SK-N-SH (cell line): ENCODE measurements around the gene TP53BP2. TPM values are rescaled to one million over a fixed set of nuclear protein-coding genes. Genes with fewer than 3 reads are reported as not detected.

Experiments used
- CTCF ChIA-PET: fragments of 300-600, 350-600 bp; formaldehyde crosslinking; extraction: SDS; loops from one replicate; lab custom pipeline; 2021; lab: Yijun Ruan, JAX
- POLR2A ChIA-PET: fragments of 350-600 bp; sonication (Branson Sonifier 250); formaldehyde crosslinking; extraction: SDS; loops from one replicate; lab custom pipeline; 2020; ENCODE audit warnings: antibody characterized with exemption, inconsistent platforms; lab: Yijun Ruan, JAX
- DNase-seq: peaks from one replicate; pipeline ENCODE4 v3.0.0; 2012
- H2AFZ ChIP-seq: fragments of 200-600 bp; sonication (generic); 2 replicates; pipeline ENCODE4 v1.8.1; 2016; ENCODE audit warnings: antibody characterized with exemption, mild to moderate bottlenecking, low read depth
- H3F3A ChIP-seq: fragments of 200-600 bp; sonication (generic); replicated peaks from 2 replicates; pipeline ENCODE3; 2016; ENCODE audit warnings: antibody characterized with exemption, mild to moderate bottlenecking; ENCODE audit not compliant: insufficient read depth
- H3K27ac ChIP-seq, 2 experiments: fragments of 200-500 bp in 1 of 2; fragments of 200-600 bp in 1 of 2; sonication (Bioruptor generic) in 1 of 2; sonication (generic), shearing (Covaris generic) in 1 of 2; 2 replicates each; pipeline versions ENCODE4 v1.5.1 to v1.6.1; 2014 to 2016; ENCODE audit warnings: low read depth in 2 of 2, inconsistent platforms in 1 of 2, low read length in 1 of 2, mild to moderate bottlenecking in 1 of 2, mixed read lengths in 1 of 2
- H3K27me3 ChIP-seq: fragments of 200-600 bp; sonication (generic), shearing (Covaris generic); 2 replicates; pipeline ENCODE4 v1.6.1; 2016; ENCODE audit warnings: mixed run types; ENCODE audit not compliant: insufficient read depth
- H3K36me3 ChIP-seq, 2 experiments: fragments of 200-500 bp in 1 of 2; fragments of 200-600 bp in 1 of 2; sonication (Bioruptor generic) in 1 of 2; sonication (generic) in 1 of 2; replicated peaks in 1 of 2; 2 replicates each; pipeline versions ENCODE3 to v1.5.1; 2014 to 2016; ENCODE audit warnings: low read length in 1 of 2, mild to moderate bottlenecking in 1 of 2; ENCODE audit not compliant: insufficient read depth in 2 of 2, control insufficient read depth in 1 of 2
- H3K4me1 ChIP-seq, 2 experiments: fragments of 200-500 bp in 1 of 2; fragments of 200-600 bp in 1 of 2; sonication (Bioruptor generic) in 1 of 2; sonication (generic), shearing (Covaris generic) in 1 of 2; 2 replicates each; pipeline versions ENCODE4 v1.5.1 to v1.6.1; 2014 to 2016; ENCODE audit warnings: low read depth in 1 of 2, low read length in 1 of 2, mixed run types in 1 of 2; ENCODE audit not compliant: insufficient read depth in 2 of 2, control insufficient read depth in 1 of 2
- H3K4me2 ChIP-seq: fragments of 200-600 bp; sonication (generic), shearing (Covaris generic); 2 replicates; pipeline ENCODE4 v1.6.1; 2017; ENCODE audit warnings: mixed run types
- H3K4me3 ChIP-seq, 2 experiments: fragments of 200-500 bp in 1 of 2; fragments of 200-600 bp in 1 of 2; sonication (Bioruptor generic) in 1 of 2; sonication (generic), shearing (Covaris generic) in 1 of 2; 2 replicates each; pipeline versions ENCODE4 v1.5.1 to v1.8.1; 2014 to 2016; ENCODE audit warnings: low read depth in 2 of 2, inconsistent platforms in 1 of 2, low read length in 1 of 2, mild to moderate bottlenecking in 1 of 2, mixed read lengths in 1 of 2, moderate library complexity in 1 of 2
- H3K79me2 ChIP-seq: fragments of 200-600 bp; sonication (generic); 2 replicates; pipeline ENCODE4 v1.8.1; 2017; ENCODE audit warnings: mild to moderate bottlenecking; ENCODE audit not compliant: insufficient read depth
- H3K9ac ChIP-seq: fragments of 200-600 bp; sonication (generic); 2 replicates; pipeline ENCODE4 v1.6.1; 2017; ENCODE audit warnings: mixed run types
- H3K9me2 ChIP-seq: fragments of 200-600 bp; sonication (generic); 2 replicates; pipeline ENCODE4 v1.6.1; 2017; ENCODE audit warnings: mixed run types
- H3K9me3 ChIP-seq: fragments of 200-600 bp; sonication (generic); 2 replicates; pipeline ENCODE4 v1.6.1; 2017; ENCODE audit warnings: mixed run types, mild to moderate bottlenecking, moderate library complexity
- H4K20me1 ChIP-seq: fragments of 200-600 bp; sonication (generic); 2 replicates; pipeline ENCODE4 v1.6.1; 2017; ENCODE audit warnings: mild to moderate bottlenecking, mixed run types; ENCODE audit not compliant: insufficient read depth
- CHD2 ChIP-seq: fragments of 150-350 bp; IDR thresholded peaks from 2 replicates; pipeline ENCODE4 v1.6.1; 2018; ENCODE audit warnings: low read length; ENCODE audit not compliant: partially characterized antibody
- EP300 ChIP-seq, 2 experiments: IDR thresholded peaks; 2 replicates each; pipeline versions ENCODE4 v1.4.0 to v1.6.1; 2012; ENCODE audit warnings: borderline replicate concordance in 1 of 2, low read depth in 1 of 2, low read length in 1 of 2
- EZH2phosphoT487 ChIP-seq: fragments of 200-600 bp; sonication (generic); IDR thresholded peaks from 2 replicates; pipeline ENCODE4 v1.6.1; 2017; ENCODE audit warnings: low read depth, mixed run types, mild to moderate bottlenecking, antibody characterized with exemption, moderate library complexity, borderline replicate concordance
- MXI1 ChIP-seq: IDR thresholded peaks from 2 replicates; pipeline ENCODE4 v1.6.1; 2012; ENCODE audit warnings: mild to moderate bottlenecking, low read depth, low read length, improper control_type of control experiment
- NRF1 ChIP-seq: IDR thresholded peaks from 2 replicates; pipeline ENCODE4 v1.6.1; 2012; ENCODE audit warnings: low read depth, mild to moderate bottlenecking, low read length
- POLR2AphosphoS5 ChIP-seq: IDR thresholded peaks from 2 replicates; pipeline ENCODE4 v1.6.1; 2012; ENCODE audit warnings: low read depth, low read length
- RAD21 ChIP-seq: IDR thresholded peaks from 2 replicates; pipeline ENCODE4 v1.6.1; 2012; ENCODE audit warnings: mild to moderate bottlenecking, low read length
- RFX5 ChIP-seq: IDR thresholded peaks from 2 replicates; pipeline ENCODE4 v1.6.1; 2012; ENCODE audit warnings: mild to moderate bottlenecking, improper control_type of control experiment, low read length
- RXRA ChIP-seq: IDR thresholded peaks from 2 replicates; pipeline ENCODE4 v1.4.0; 2012; ENCODE audit warnings: low read depth, mild to moderate bottlenecking, borderline replicate concordance
- SIN3A ChIP-seq: IDR thresholded peaks from 2 replicates; pipeline ENCODE4 v1.6.1; 2012; ENCODE audit warnings: low read depth, mild to moderate bottlenecking, low read length, moderate library complexity, borderline replicate concordance
- SMC3 ChIP-seq: IDR thresholded peaks from 2 replicates; pipeline ENCODE4 v1.6.1; 2012; ENCODE audit warnings: low read depth, low read length, improper control_type of control experiment
- TEAD4 ChIP-seq: IDR thresholded peaks from 2 replicates; pipeline ENCODE4 v1.4.0; 2012; ENCODE audit warnings: mild to moderate bottlenecking, borderline replicate concordance; ENCODE audit not compliant: insufficient read depth
- YY1 ChIP-seq: IDR thresholded peaks from 2 replicates; pipeline ENCODE4 v1.4.0; 2012; ENCODE audit warnings: low read depth, mild to moderate bottlenecking
- WGBS: methylation state at CpG from one replicate; pipeline ENCODE4 v1.1.6; 2017; ENCODE audit warnings: low lambda C conversion rate; 5-methylcytosine and 5-hydroxymethylcytosine counted together
- polyA plus RNA-seq, 3 experiments: library from polyadenylated mRNA; depleted of rRNA; stranded (reverse); fragments of >200 nt; gene quantifications; 2 replicates each; pipeline ENCODE4 v1.2.3, GENCODE V29; 2012
- TF ChIP-seq, protein P1 (sequence below): IDR thresholded peaks from 2 replicates; pipeline ENCODE4 v1.4.0; 2012; ENCODE audit warnings: low read depth
- TF ChIP-seq, protein P2 (sequence below): fragments of 150-350 bp; IDR thresholded peaks from 2 replicates; pipeline ENCODE4 v1.6.1; 2016; ENCODE audit warnings: mild to moderate bottlenecking, low read depth, low read length
- TF ChIP-seq, protein P3 (sequence below): fragments of 150-350 bp; IDR thresholded peaks from 2 replicates; pipeline ENCODE4 v1.6.1; 2017; ENCODE audit warnings: antibody characterized with exemption, low read length, low read depth, borderline replicate concordance
- TF ChIP-seq, protein P4 (sequence below): fragments of 200-600 bp; sonication (generic); IDR thresholded peaks from 2 replicates; pipeline ENCODE4 v1.6.1; 2017; ENCODE audit warnings: antibody characterized with exemption, mild to moderate bottlenecking, moderate library complexity
- TF ChIP-seq, protein P5 (sequence below): IDR thresholded peaks from 2 replicates; pipeline ENCODE4 v1.6.1; 2012; ENCODE audit warnings: mild to moderate bottlenecking, low read depth, low read length, moderate library complexity
- TF ChIP-seq, protein P6 (sequence below): IDR thresholded peaks from 2 replicates; pipeline ENCODE4 v1.4.0; 2012; ENCODE audit warnings: low read depth, borderline replicate concordance

The TP53BP2 gene
- polyA plus RNA-seq, 1 of the 3 experiments (the other 2 are of a cell fraction), result 11.4 TPM

DNA sequence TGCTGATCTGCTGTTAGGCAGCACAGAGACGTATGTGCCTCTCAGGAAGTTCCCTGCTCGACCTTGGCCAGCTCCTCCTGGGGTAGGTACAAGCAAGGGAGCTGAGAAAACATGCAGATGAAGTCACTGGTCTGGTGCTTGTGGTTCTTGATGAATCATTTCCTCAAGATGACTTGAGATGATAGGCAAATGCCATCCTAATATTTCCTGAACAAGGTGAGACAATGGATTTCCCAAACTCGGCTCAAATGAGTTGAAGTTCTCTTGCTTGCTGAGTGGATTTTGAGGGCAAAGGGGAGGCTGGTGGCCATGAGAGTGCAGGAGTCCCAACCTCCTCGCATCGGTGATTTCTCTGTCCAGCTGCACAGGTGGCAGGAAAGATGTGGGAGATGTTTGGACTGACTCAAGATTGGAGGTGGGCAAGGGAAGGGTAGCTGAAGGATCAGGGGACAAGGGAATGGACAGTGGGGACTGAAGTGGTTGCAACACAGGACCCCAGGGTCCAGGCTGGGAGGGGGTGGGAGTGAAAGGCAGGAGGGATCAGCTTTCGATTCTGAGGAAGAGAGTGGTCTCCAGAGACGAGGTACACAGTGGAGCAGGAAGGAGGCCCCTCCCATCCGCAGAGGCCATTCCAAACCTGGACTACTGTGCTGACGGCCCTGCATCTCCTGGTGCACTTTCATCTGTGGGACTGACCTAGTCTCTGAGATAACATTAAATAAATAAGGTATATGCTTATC is 69.5 kb downstream of the TP53BP2 start:
- peaks cover 65 to 69% of the 10 kb centered on the region in 2 experiments for H3K36me3 ChIP-seq
- peak overlapping the region; percentile 8 to 96; a peak in 3 of 4 replicates for H3K27ac ChIP-seq
- no peak overlapping the region for H3K4me3 ChIP-seq
- peak overlapping the region; percentile 38; the same call in 1 of the 2 replicates for H3K4me2 ChIP-seq
- 62% methylated on average over 9 of the region's 9 CpGs for WGBS
- peak overlapping the region; percentile 48; the same call in 1 of the 2 replicates for H3K9ac ChIP-seq
- peaks cover 9% of the 10 kb centered on the region; the same call in 1 of the 2 replicates for H3K79me2 ChIP-seq
- no peaks in the 10 kb centered on the region for H4K20me1 ChIP-seq
- DNase-seq, result no peak
- peaks cover 68% of the 10 kb centered on the region for H3F3A ChIP-seq
- H3K4me1 ChIP-seq, result peaks cover 2 to 35% of the 10 kb centered on the region in 2 experiments
- no peaks in the 10 kb centered on the region for H3K9me2 ChIP-seq
- H3K9me3 ChIP-seq, result no peaks in the 10 kb centered on the region
- H2AFZ ChIP-seq, result no peak overlapping the region
- no peaks in the 10 kb centered on the region for H3K27me3 ChIP-seq
- ChIA-PET CTCF (interaction anchor here (1.2 to 2.0 kb wide), 3 partner anchors 12 to 27 kb away, joined by 3 to 10 read pairs (median 6); no protein-coding TSS in a partner anchor), POLR2A (no interaction called here)
- TF ChIP-seq YY1, result no peak
- no peak for TF ChIP-seq SIN3A
- TF ChIP-seq, protein P1, sequence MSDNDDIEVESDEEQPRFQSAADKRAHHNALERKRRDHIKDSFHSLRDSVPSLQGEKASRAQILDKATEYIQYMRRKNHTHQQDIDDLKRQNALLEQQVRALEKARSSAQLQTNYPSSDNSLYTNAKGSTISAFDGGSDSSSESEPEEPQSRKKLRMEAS, result peak; percentile 66; the same call in 1 of the 2 replicates
- no peak for TF ChIP-seq EZH2phosphoT487
- no peak for TF ChIP-seq MXI1
- peak in 1 of 2 experiments; percentile 73; a peak in 1 of 4 replicates for TF ChIP-seq EP300 (IDR thresholded peaks at IDR 0.05; ENCODE audit: borderline replicate concordance in 1 of 2, low read depth in 1 of 2, low read length in 1 of 2)
- no peak for TF ChIP-seq SMC3
- TF ChIP-seq, protein P2, sequence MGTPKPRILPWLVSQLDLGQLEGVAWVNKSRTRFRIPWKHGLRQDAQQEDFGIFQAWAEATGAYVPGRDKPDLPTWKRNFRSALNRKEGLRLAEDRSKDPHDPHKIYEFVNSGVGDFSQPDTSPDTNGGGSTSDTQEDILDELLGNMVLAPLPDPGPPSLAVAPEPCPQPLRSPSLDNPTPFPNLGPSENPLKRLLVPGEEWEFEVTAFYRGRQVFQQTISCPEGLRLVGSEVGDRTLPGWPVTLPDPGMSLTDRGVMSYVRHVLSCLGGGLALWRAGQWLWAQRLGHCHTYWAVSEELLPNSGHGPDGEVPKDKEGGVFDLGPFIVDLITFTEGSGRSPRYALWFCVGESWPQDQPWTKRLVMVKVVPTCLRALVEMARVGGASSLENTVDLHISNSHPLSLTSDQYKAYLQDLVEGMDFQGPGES, result no peak
- TF ChIP-seq TEAD4, result 0 out of 2 replicates have a peak, but pooled peaks have one; percentile 35
- TF ChIP-seq, protein P3, sequence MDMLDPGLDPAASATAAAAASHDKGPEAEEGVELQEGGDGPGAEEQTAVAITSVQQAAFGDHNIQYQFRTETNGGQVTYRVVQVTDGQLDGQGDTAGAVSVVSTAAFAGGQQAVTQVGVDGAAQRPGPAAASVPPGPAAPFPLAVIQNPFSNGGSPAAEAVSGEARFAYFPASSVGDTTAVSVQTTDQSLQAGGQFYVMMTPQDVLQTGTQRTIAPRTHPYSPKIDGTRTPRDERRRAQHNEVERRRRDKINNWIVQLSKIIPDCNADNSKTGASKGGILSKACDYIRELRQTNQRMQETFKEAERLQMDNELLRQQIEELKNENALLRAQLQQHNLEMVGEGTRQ, result no peak
- TF ChIP-seq RXRA, result peak; percentile 70; the same call in 1 of the 2 replicates
- TF ChIP-seq, protein P4, sequence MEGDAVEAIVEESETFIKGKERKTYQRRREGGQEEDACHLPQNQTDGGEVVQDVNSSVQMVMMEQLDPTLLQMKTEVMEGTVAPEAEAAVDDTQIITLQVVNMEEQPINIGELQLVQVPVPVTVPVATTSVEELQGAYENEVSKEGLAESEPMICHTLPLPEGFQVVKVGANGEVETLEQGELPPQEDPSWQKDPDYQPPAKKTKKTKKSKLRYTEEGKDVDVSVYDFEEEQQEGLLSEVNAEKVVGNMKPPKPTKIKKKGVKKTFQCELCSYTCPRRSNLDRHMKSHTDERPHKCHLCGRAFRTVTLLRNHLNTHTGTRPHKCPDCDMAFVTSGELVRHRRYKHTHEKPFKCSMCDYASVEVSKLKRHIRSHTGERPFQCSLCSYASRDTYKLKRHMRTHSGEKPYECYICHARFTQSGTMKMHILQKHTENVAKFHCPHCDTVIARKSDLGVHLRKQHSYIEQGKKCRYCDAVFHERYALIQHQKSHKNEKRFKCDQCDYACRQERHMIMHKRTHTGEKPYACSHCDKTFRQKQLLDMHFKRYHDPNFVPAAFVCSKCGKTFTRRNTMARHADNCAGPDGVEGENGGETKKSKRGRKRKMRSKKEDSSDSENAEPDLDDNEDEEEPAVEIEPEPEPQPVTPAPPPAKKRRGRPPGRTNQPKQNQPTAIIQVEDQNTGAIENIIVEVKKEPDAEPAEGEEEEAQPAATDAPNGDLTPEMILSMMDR, result no peak
- TF ChIP-seq, protein P5, sequence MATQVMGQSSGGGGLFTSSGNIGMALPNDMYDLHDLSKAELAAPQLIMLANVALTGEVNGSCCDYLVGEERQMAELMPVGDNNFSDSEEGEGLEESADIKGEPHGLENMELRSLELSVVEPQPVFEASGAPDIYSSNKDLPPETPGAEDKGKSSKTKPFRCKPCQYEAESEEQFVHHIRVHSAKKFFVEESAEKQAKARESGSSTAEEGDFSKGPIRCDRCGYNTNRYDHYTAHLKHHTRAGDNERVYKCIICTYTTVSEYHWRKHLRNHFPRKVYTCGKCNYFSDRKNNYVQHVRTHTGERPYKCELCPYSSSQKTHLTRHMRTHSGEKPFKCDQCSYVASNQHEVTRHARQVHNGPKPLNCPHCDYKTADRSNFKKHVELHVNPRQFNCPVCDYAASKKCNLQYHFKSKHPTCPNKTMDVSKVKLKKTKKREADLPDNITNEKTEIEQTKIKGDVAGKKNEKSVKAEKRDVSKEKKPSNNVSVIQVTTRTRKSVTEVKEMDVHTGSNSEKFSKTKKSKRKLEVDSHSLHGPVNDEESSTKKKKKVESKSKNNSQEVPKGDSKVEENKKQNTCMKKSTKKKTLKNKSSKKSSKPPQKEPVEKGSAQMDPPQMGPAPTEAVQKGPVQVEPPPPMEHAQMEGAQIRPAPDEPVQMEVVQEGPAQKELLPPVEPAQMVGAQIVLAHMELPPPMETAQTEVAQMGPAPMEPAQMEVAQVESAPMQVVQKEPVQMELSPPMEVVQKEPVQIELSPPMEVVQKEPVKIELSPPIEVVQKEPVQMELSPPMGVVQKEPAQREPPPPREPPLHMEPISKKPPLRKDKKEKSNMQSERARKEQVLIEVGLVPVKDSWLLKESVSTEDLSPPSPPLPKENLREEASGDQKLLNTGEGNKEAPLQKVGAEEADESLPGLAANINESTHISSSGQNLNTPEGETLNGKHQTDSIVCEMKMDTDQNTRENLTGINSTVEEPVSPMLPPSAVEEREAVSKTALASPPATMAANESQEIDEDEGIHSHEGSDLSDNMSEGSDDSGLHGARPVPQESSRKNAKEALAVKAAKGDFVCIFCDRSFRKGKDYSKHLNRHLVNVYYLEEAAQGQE, result peak; percentile 91
- TF ChIP-seq POLR2AphosphoS5, result peak; percentile 12; the same call in 1 of the 2 replicates
- TF ChIP-seq, protein P6, sequence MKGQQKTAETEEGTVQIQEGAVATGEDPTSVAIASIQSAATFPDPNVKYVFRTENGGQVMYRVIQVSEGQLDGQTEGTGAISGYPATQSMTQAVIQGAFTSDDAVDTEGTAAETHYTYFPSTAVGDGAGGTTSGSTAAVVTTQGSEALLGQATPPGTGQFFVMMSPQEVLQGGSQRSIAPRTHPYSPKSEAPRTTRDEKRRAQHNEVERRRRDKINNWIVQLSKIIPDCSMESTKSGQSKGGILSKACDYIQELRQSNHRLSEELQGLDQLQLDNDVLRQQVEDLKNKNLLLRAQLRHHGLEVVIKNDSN, result no peak
- no peak for TF ChIP-seq CHD2
- no peak for TF ChIP-seq NRF1
- TF ChIP-seq RFX5, result no peak
- no peak for TF ChIP-seq RAD21
